Testis (tissue), 5 donors: ENCODE measurements around the gene CCL13. TPM values are rescaled to one million over a fixed set of nuclear protein-coding genes. Genes with fewer than 3 reads are reported as not detected.

ENCODE experiments used
- DNase-seq: peaks from one replicate; pipeline ENCODE4 v3.0.0-alpha.2; 2019
- H3K27ac ChIP-seq, 2 donors: fragments of 200-600 bp; sonication (generic); one replicate each; pipeline ENCODE4 v1.5.1; 2019
- H3K27me3 ChIP-seq: fragments of 200-600 bp; sonication (generic); one replicate; pipeline ENCODE4 v1.5.1; 2019
- H3K36me3 ChIP-seq: fragments of 200-600 bp; sonication (generic); one replicate; pipeline ENCODE4 v1.5.1; 2017; ENCODE audit warnings: low read depth; ENCODE audit errors: missing control alignments
- H3K4me1 ChIP-seq: fragments of 200-600 bp; sonication (generic); one replicate; pipeline ENCODE4 v1.5.1; 2019
- H3K4me3 ChIP-seq, 2 donors: fragments of 200-600 bp; sonication (generic); one replicate each; pipeline ENCODE4 v1.5.1; 2017 to 2019
- H3K9me3 ChIP-seq: fragments of 200-600 bp; sonication (generic); one replicate; pipeline ENCODE4 v1.5.1; 2017
- POLR2A ChIP-seq: fragments of 450-650 bp; IDR thresholded peaks from one replicate; pipeline ENCODE4 v1.6.1; 2017; ENCODE audit warnings: antibody characterized with exemption, mild to moderate bottlenecking, moderate library complexity
- WGBS, 2 donors: methylation state at CpG; one replicate each; pipeline ENCODE4 v1.1.5; 2018; 5-methylcytosine and 5-hydroxymethylcytosine counted together
- intact Hi-C: fragments of 100-400 bp; cut with DNase I; formaldehyde crosslinking; loops from one replicate; pipeline ENCODE4 v1.15.1; 2023; ENCODE audit warnings: low total_unique reads
- long read RNA-seq, 2 donors: transcript quantifications; one replicate each; lab custom pipeline, GENCODE V29; 2026
- polyA plus RNA-seq: library from polyadenylated mRNA; stranded (reverse); fragments of 350-450 nt; fragmentation: Illumina TruSeq; extraction: RNeasy Lipid Tissue Mini Kit (QIAGEN cat#74804); gene quantifications from one replicate; pipeline ENCODE4 v1.2.3, GENCODE V29; 2014; ENCODE audit warnings: low read depth, low replicate concordance; ENCODE audit not compliant: insufficient read depth
- total RNA-seq, 2 donors: library from RNA; depleted of rRNA; stranded (reverse); fragments of >200 nt; gene quantifications; one replicate each; pipeline ENCODE4 v1.2.3, GENCODE V29; 2016
- TF ChIP-seq, protein P1 (sequence below), 3 experiments: fragments of 450-650 bp in 2 of 3; fragments of 200-600 bp in 1 of 3; sonication (generic) in 1 of 3; IDR thresholded peaks; one replicate each; pipeline ENCODE4 v1.5.1; 2016 to 2019; ENCODE audit warnings: antibody characterized with exemption in 3 of 3, mild to moderate bottlenecking in 2 of 3, moderate library complexity in 1 of 3

CCL13 gene
- total RNA-seq, result not detected
- 5.2 TPM for polyA plus RNA-seq
- long read RNA-seq, donor 1, result 0 reads
- long read RNA-seq, donor 2, partial matches to known transcripts, result 0 of 1 reads
- long read RNA-seq, donor 2, other reads (novel, unspliced or antisense), result 0 of 1 reads

GRCh38 chr17:34356194-34356593, at the start of gene CCL13:
Gene CCL13 (plus strand): TSS chr17:34356480. CDS start chr17:34356527, 47 bp downstream.
- no peak within 1 kb of the TSS for H3K27ac ChIP-seq
- 88 to 89% methylated on average over 5 of the region's 5 CpGs for WGBS, 2 donors
- intact Hi-C loops, result no loop called here
- no peak within 1 kb of the TSS for H3K4me3 ChIP-seq
- no peaks in the 10 kb centered on the region for H3K36me3 ChIP-seq
- no peaks in the 10 kb centered on the region for H3K9me3 ChIP-seq
- H3K27me3 ChIP-seq, result no peaks in the 10 kb centered on the region
- H3K4me1 ChIP-seq, result no peaks in the 10 kb centered on the region
- no peak for DNase-seq
- TF ChIP-seq, protein P1, sequence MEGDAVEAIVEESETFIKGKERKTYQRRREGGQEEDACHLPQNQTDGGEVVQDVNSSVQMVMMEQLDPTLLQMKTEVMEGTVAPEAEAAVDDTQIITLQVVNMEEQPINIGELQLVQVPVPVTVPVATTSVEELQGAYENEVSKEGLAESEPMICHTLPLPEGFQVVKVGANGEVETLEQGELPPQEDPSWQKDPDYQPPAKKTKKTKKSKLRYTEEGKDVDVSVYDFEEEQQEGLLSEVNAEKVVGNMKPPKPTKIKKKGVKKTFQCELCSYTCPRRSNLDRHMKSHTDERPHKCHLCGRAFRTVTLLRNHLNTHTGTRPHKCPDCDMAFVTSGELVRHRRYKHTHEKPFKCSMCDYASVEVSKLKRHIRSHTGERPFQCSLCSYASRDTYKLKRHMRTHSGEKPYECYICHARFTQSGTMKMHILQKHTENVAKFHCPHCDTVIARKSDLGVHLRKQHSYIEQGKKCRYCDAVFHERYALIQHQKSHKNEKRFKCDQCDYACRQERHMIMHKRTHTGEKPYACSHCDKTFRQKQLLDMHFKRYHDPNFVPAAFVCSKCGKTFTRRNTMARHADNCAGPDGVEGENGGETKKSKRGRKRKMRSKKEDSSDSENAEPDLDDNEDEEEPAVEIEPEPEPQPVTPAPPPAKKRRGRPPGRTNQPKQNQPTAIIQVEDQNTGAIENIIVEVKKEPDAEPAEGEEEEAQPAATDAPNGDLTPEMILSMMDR (IDR thresholded peaks at IDR 0.05), result no peak
- TF ChIP-seq POLR2A, result no peak

GRCh38 chr17:34307110-34307509, 49.2 kb upstream of the CCL13 start:
- H3K27me3 ChIP-seq, result no peaks in the 10 kb centered on the region
- no peaks in the 10 kb centered on the region for H3K4me1 ChIP-seq
- no peak for DNase-seq
- no peak overlapping the region for H3K27ac ChIP-seq
- H3K9me3 ChIP-seq, result no peaks in the 10 kb centered on the region
- no peak overlapping the region for H3K4me3 ChIP-seq
- H3K36me3 ChIP-seq, result no peaks in the 10 kb centered on the region
- 40 to 45% methylated on average over 3 of the region's 3 CpGs for WGBS, 2 donors
- intact Hi-C loops, result no loop called here
- TF ChIP-seq POLR2A, result no peak
- TF ChIP-seq, protein P1 (IDR thresholded peaks at IDR 0.05), result no peak

- H3K9me3 ChIP-seq, result no peaks in the 10 kb centered on the region
- no peaks in the 10 kb centered on the region for H3K36me3 ChIP-seq
- H3K27ac ChIP-seq, result no peak overlapping the region
- intact Hi-C loops, result no loop called here
- H3K27me3 ChIP-seq, result no peaks in the 10 kb centered on the region
- H3K4me1 ChIP-seq, result no peaks in the 10 kb centered on the region
- TF ChIP-seq, protein P1 (IDR thresholded peaks at IDR 0.05), result no peak
- no peak for TF ChIP-seq POLR2A
- no peak for DNase-seq
- H3K4me3 ChIP-seq, result no peak overlapping the region
These were observed 47.9 kb upstream of the CCL13 start for GRCh38 chr17:34308371-34308770.

GRCh38 chr17:34311291-34311690, 45.0 kb upstream of the CCL13 start:
- DNase-seq, result no peak
- H3K4me1 ChIP-seq, result no peaks in the 10 kb centered on the region

More at GRCh38 chr17:34311291-34311690, 45.0 kb upstream of the CCL13 start:
- Histone ChIP-seq H3K27me3 (no peaks in the 10 kb centered on the region), H3K36me3 (no peaks in the 10 kb centered on the region), H3K27ac (no peak overlapping the region), H3K9me3 (no peaks in the 10 kb centered on the region), H3K4me3 (no peak overlapping the region)
- intact Hi-C loops, result no loop called here
- 80 to 87% methylated on average over 7 of the region's 7 CpGs for WGBS, 2 donors
- no peak for TF ChIP-seq POLR2A
- TF ChIP-seq, protein P1 (IDR thresholded peaks at IDR 0.05), result no peak
